ENCODE data around the gene TMEM132D.
"Not testable (repeated sequence)": the region's sequence is repeated elsewhere in the genome, so short reads cannot be mapped to it uniquely, and the experiment has no call there.

TMEM132D gene

GRCh38 chr12:129067491-129067890 lies 836.3 kb downstream of the TMEM132D start:
- no peak for DNase-seq (ENCODE audit: low spot score)

- no peak for DNase-seq (ENCODE audit: low spot score)
These were observed 839.5 kb downstream of the TMEM132D start for GRCh38 chr12:129064209-129064855.

- DNase-seq (ENCODE audit: low spot score), result no peak
These were observed 840.2 kb downstream of the TMEM132D start for GRCh38 chr12:129063600-129063999.

GRCh38 chr12:129053232-129053631 lies 850.6 kb downstream of the TMEM132D start:
- no peak for DNase-seq (ENCODE audit: low spot score)

GRCh38 chr12:129052373-129052772 lies 851.5 kb downstream of the TMEM132D start:
- no peak for DNase-seq (ENCODE audit: low spot score)

- no peak for DNase-seq (ENCODE audit: low spot score)
These were observed 853.9 kb downstream of the TMEM132D start for GRCh38 chr12:129049917-129050316.

GRCh38 chr12:129043334-129043733 lies 860.5 kb downstream of the TMEM132D start:
- not testable (repeated sequence) for DNase-seq (ENCODE audit: low spot score)

- DNase-seq (ENCODE audit: low spot score), result no peak
These were observed 867.7 kb downstream of the TMEM132D start for GRCh38 chr12:129036135-129036534.

- no peak for DNase-seq (ENCODE audit: low spot score)
These were observed 869.1 kb downstream of the TMEM132D start for GRCh38 chr12:129034558-129035289.

GRCh38 chr12:129028844-129029243 lies 875.0 kb downstream of the TMEM132D start:
- DNase-seq (ENCODE audit: low spot score), result no peak

- DNase-seq (ENCODE audit: low spot score), result no peak
These were observed 878.8 kb downstream of the TMEM132D start for GRCh38 chr12:129025055-129025454.
